ENCODE data around the gene PTPRA. TPM values are rescaled to one million over a fixed set of nuclear protein-coding genes. Genes with fewer than 3 reads are reported as not detected.
A peak's percentile ranks its signal among the peaks of the same experiment; 100 is the strongest.

Gene PTPRA
- polyA plus RNA-seq, 4 donors, result 89.8 to 113 (median 95.5) TPM

DNA sequence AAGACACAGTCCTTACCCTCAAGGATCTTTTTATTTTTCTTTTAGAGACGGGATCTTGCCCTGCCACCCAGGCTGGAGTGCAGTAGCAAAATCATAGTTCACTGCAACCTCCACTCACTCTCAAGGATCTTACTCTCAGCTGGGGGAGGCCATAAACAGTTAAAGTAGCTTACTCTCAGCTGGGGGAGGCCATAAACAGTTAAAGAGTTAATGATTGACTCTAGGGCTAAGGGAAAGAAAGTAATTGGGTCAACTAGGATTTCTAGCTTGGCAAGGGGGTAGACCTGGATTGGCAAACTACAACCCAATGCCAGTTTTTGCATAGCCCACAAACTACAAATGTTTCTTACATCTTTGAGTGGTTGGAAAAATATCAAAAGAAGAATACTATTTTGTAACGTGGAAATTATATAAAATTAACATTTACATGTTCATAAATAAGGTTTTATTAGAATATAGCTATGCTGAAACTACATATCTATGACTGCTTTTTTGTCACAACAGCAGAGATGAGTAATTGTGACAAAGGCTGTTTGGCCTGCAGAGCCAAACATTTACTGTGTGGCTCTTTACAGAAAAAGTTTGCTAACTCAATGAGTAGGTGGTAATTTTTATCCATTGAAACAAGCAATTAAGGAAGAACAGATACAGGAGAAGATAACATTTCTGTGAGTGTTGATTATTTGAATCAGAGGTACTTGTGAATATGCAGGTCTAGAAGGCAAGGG lies 46.4 kb downstream of the PTPRA start:
- peak in 1 of 4 donors; percentile 27 for DNase-seq (ENCODE audit: low read depth in 4 of 4, low spot score in 2 of 4)

DNA sequence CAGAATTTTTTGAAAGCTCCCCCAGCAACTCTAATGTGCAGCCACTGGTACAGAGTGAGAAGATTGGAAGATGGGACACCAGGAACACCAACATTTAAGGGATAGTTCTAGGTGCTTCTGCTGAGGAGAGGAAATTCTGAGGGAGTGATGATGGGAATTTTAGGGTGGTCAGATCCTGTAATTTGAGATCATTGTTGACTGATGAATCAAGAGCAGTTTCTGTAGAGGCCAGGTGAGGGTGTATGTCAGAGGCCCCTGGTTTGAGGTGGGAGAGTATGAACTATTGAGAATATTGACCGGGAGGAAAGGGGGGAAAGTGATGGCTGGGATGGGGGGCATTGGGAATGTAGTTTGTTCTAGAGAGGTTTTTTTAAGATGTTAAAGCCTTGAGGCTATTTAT lies 47.2 kb downstream of the PTPRA start:
- DNase-seq (ENCODE audit: low read depth in 4 of 4, low spot score in 2 of 4), result no peak

DNA sequence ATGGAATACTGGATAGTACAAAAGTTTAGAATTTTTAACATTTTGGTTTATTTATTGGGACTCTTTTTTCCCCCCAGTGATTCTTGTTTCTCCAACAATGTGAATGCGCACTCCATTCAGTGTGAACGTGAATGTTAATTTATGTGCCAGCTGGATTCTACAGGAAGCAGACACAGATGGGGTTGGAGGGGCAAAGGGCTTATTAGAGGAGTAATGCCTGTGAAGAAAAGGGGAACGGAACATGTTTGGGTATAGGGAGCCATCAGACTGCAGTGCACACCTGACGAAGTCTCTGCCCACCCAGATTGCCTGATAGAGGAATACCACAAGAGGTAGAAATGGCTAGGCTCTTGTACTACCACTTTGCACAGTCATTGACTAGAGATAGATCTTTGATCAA lies 48.2 kb downstream of the PTPRA start:
- DNase-seq (ENCODE audit: low read depth in 4 of 4, low spot score in 2 of 4), result no peak

DNA sequence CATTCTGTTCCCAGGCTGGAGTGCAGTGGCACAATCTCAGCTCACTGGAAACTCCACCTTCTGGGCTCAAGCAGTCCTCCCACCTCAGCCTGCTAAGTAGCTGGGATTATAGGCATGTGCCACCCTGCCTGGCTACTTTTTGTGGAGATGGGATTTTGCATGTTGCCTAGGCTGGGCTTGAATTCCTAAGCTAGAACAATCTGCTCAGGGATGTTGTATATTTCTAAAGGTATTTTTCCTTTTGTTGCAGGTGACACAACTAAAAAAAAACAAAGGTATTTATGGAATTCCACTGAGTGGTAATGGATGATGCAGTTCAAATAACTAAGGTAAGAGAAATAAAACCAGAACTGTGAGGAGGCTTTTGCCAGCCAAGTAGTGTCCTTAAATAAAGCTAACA lies 49.7 kb downstream of the PTPRA start:
- DNase-seq (ENCODE audit: low read depth in 4 of 4, low spot score in 2 of 4), result no peak

DNA sequence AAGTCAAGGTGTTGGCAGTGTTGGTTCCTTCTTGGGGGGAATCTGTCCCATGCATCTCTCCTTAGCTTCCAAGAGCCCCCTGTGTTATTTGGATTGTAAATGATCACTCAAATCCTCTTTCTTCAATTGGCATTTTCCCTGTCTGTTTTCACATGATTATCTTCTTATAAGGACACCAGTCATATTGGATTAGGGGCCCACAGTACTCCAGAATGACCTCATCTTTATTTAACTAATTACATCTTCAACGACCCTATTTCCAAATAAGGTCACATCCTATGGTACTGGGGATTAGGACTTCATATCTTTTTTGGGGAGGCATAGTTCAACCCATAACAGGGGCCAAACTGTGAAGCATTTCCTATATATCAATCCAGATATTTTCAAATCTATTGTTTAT lies 57.3 kb downstream of the PTPRA start:
- DNase-seq (ENCODE audit: low read depth in 4 of 4, low spot score in 2 of 4), result no peak

DNA sequence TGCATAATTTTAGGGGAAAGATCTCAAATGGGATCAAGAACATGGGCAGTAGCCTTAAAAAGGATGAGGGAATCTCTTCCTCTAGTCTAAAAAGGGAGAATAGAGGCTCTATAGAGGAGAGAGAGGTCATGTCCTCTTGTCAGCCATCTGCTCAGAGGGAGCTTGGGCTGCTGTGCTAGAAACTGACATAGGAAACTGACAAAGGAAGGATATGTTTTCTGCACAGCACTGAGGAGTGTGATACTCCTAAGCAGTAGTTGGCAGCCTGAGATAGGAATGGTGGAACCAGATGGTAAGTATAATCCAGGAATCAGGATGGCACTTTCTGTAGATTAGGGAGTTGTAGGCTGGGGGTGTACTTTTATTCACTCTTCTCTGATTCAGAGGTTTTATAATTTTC lies 59.2 kb downstream of the PTPRA start:
- DNase-seq (ENCODE audit: low read depth in 4 of 4, low spot score in 2 of 4), result no peak

DNA sequence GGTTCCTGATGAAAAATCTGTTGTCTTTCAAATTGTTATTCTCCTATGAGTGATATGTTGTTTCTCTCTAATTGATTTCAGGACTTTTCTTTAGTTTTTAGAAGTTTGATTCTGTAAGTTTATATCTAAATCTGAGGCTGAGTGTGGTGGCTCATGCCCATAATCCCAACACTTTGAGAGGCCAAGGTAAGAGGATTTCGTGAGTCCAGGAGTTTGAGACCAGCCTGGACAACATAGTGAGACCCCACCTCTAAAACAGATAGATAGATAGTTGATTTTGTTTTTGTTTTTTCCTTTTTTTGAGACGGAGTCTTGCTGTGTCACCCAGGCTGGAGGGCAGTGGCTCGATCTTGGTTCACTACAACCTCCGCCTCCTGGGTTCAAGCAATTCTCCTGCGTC lies 64.6 kb downstream of the PTPRA start:
- no peak for DNase-seq (ENCODE audit: low read depth in 4 of 4, low spot score in 2 of 4)

DNA sequence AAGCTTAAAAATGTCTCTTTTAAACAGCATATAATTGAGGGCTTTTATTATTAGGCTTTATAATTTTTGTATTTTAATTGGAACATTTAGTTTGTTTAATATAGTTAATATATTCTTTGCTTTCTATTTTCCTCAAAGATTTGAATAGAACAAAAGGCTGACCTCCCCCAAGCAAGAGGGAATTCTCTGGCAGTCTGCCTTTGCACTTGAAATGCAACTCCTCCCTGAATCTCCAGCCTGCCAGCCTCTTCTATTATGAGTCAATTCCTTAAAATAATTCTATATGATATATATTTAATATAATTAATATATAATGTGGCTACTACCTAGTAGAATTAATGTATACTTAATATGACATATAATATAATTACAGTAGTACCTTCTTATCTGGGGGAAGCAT lies 69.2 kb downstream of the PTPRA start:
- no peak for DNase-seq (ENCODE audit: low read depth in 4 of 4, low spot score in 2 of 4)

DNA sequence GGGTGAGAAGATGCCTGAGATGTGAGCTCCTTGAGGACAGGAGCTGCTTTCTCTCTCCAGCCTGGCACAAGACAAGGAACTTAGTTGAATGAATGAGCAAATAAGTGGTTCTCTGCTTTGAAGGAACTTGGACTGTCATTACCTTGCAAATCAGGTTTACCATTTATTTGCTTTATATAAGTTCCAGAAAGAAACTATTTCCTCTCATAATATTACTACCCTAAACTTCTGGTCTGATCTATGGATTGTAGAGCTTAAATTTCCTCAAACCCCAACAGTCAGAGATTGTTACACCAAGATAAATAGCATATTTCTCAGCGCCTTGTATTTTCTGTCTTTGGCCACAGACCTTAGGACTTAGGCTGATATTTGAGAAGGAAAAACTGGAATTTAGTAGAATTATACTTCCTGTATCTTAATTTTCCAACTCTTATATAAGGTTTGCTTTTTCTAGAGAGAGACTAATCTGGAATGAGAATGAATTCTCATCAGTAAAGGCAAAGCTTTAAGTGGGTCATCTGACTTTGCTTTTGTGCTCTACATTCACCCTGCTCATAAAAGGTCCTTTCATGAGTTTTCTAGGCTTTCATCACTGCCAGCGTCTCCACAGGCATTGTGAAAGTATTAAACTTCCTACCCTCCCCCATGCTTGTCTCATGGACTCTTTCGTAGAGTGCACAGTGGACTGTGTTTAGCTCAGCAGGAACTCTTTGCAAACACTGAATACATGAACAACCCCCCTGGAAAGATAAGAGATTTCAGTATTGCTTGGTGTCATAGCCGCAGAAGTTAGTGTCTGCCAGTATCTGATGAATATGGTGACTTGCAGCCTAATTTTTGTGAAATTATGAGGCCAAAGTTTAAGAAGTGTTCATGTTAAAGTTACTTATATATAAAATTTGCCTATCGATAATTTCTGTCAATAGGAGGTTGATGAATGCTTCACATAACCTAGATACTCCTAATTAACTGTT lies 74.0 kb downstream of the PTPRA start:
- DNase-seq (ENCODE audit: low read depth in 4 of 4, low spot score in 2 of 4), result no peak

DNA sequence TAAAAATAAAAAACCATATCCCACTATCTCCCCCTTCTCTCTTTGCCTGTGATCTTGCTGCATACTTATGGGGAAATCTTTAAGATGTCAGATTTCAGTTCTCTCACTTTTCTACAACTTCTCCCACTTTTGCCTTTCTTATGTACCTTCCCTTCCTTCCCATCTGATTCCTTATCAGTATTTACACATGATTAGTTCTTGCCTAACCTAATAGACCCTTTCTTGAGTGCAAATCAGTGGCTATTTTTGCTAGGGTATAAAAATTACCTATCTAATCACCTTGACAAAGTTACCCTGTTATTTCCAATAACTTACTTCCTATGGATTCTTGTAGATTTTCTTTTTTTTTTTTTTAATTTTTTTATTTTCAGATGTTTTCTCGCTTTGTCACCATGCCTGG lies 75.7 kb downstream of the PTPRA start:
- no peak for DNase-seq (ENCODE audit: low read depth in 4 of 4, low spot score in 2 of 4)

DNA sequence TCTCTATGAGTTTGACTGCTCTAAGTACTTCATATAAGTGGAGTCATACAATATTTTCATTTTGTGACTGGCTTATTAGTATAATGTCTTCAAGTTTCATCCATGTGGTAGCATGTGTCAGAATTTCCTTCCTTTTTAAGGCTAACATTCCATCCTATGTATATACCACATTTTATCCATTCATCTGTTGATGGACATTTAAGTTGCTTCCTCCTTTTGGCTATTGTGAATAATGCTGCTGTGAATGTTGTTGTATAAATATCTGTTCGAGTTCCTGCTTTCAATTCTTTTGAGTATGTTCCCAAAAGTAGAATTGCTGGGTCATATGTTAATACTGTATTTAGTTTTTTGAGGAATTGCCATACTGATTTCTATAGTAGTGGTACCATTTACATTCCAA lies 79.5 kb downstream of the PTPRA start:
- DNase-seq (ENCODE audit: low read depth in 4 of 4, low spot score in 2 of 4), result no peak

DNA sequence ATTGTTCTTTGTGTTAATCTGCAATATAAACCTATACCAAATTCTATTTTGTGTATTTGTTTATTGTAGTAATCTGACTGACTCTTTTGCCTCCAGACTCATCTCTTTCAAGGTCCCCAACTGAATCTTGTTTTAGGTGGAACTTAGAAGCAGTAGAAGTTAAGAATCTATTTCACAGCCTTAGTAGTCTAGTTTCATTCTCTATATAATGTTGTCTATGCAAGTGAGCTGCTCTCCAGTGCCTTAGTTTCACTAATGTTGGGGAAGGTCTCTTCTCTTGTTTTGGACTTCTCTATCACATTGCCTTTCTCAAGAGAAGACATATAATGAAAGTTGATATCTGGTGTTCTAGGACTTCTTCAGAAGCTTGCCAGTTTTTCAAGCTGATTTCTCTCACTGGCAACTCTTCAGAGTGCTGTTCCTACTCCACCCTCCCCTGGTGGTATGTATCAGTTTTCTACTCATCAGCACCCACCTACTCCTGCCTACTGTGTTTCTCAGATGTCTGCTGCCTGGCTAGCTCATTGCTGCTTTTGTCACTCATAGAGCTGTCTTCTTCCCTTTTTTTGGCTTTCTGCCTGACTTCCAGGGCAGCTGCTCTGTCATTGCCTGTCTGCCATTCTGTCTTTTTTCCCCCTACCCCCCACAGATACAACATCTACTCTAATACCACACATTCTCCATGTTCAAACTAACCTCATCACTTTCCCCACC lies 82.1 kb downstream of the PTPRA start:
- no peak for DNase-seq (ENCODE audit: low read depth in 4 of 4, low spot score in 2 of 4)

DNA sequence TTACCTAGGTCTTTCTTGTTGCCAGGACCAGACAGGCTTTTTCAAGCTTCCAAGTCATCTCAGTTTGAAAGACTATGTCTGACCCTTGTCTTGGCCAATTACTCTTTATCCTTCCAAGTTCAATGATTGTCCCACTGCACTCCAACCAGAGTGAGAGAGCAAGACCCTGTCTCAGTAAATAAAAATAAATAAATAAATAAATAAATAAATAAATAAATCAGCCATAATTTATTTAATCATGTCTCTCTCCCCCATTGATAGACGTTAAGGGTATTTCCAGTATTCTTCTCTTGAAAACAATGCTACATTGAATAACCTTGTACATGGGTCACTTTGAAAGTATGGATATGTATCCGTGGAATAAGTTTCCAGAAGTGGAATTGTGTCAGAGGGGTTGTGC lies 83.2 kb downstream of the PTPRA start:
- no peak for DNase-seq (ENCODE audit: low read depth in 4 of 4, low spot score in 2 of 4)

DNA sequence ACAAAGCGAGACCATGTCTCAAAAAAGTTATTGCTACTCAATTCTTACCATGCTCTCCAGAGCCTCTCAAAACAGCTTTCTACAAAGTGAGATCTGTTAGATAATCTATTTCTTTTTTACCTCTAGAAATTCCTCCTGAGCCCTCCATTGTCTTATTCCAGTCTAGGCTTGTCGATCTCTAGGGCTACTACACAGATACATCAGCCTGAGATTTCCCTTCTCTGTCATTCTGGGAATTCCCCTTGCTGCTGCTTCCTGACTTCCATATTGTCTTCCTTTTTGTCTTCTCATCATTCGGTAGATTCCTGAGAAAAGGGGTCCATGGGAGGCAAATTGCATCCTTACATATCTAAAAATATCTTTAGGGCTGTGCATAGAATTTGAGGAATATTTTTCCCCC lies 94.6 kb downstream of the PTPRA start:
- no peak for DNase-seq (ENCODE audit: low read depth in 4 of 4, low spot score in 2 of 4)

DNA sequence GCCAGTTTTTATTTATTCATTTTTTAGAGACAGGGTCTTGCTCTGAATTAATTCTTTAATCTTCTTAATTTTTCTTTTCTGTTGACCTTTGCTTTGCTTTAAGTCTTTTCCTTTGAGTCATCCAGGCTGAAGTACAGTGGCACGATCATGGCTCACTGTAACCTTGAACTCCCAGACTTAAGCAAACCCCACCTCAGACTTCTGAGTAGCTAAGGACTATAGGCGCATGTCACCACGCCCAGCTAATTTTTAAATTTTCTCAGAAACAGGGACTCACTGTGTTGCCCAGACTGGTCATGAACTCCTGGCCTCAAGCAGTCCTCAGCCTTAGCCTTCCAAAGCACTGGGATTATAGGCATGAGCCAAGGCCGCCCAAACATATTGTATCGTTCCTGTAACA lies 98.8 kb downstream of the PTPRA start:
- no peak for DNase-seq (ENCODE audit: low read depth in 4 of 4, low spot score in 2 of 4)

DNA sequence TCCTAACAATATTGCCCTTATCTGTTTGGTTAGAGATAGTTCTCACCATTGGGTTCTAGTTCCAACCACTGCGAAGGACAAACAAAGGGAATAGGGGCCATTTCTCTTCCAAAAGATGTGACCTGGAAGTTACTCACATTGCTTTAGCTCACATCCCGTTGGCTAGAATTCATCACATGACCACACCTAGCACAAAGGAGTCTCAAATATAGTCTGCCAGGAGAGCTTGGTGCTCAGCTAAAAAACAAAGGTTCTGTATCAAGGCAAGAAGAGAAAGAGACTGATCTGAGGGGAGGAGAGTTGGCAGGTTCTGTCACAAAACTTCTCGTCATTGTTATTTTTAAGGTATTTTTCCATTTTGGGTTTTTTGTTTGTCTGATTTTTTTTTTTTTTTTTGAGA lies 100.3 kb downstream of the PTPRA start:
- no peak for DNase-seq (ENCODE audit: low read depth in 4 of 4, low spot score in 2 of 4)

DNA sequence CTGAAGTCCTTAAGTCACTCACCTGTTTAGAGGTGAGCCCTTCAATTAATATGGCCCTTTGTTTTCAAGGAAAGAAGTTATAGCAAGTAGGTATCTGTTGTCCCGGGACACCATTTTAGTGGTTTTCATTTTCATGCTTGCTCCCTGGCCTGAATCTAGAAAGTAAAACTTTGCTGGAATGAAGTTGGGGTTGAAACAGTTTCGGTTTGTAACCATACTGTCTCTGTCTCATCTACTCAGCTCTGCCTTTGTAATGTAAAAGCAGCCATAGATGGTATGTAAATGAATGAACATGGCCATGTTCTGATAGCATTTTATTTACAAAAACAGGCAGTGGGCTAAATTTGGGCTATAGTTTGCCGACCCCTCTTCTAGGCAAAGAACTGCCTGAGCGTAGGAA lies 105.2 kb downstream of the PTPRA start:
- no peak for DNase-seq (ENCODE audit: low read depth in 4 of 4, low spot score in 2 of 4)

DNA sequence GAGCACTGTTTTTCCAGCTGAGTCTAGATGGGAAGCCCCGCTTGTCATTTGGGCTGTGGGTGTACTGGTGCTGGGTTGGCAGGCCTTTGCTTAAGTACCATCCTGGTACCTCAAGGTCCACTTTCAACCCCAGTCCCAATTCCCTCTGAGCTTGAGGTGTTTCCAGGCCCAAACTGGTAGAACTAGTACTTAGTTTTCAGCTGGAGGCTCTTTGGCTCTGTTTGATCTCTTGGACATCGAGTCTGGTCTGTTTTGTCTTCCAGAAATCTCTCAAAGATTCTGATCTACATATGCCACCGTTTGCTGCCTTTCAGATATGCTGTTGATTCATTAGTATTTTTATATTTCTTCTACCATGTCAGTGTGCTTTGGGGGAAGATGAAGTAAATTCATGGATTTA lies 108.4 kb downstream of the PTPRA start:
- DNase-seq (ENCODE audit: low read depth in 4 of 4, low spot score in 2 of 4), result no peak

DNA sequence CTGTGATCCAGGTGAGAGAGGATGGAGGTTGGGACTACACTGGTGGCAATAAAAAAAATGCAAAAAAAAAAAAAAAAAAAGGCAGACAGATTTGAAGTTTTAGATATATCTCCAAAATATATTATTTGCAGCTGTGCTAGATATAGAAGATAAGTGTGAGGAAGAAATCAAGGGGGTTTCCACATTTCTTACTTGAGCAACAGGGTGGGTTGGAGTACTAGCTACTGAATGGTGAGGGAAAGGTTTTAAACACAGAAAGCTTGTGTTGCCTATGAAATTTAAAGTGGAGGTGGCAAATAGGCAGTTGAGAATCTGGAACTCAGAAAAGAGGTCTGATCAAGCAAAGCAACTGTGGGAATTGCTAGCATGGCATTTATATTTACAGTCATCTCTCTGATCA lies 110.2 kb downstream of the PTPRA start:
- DNase-seq (ENCODE audit: low read depth in 4 of 4, low spot score in 2 of 4), result no peak

DNA sequence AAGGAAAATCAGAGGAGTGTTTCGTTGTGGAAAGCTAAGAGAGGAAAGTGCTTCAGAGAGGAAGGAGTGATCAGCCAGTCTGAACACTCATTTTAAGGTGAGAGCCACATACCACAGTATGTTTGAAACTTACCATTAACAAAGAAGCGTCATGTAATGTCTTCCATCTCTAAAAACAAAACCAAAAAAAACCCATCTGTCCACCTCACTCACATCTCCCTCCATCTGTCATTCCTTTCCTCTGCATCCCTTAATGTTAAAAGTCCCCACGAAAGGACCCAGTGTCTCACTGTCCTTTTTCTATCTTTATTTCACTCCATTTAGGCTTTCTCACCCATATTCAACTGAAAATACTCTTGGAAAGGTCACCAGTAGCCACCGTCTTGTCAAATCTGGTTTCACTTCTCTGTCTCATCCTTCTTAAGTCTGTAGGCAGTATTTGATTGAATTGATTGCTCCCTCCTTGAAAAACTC lies 110.8 kb downstream of the PTPRA start:
- no peak for DNase-seq (ENCODE audit: low read depth in 4 of 4, low spot score in 2 of 4)

DNA sequence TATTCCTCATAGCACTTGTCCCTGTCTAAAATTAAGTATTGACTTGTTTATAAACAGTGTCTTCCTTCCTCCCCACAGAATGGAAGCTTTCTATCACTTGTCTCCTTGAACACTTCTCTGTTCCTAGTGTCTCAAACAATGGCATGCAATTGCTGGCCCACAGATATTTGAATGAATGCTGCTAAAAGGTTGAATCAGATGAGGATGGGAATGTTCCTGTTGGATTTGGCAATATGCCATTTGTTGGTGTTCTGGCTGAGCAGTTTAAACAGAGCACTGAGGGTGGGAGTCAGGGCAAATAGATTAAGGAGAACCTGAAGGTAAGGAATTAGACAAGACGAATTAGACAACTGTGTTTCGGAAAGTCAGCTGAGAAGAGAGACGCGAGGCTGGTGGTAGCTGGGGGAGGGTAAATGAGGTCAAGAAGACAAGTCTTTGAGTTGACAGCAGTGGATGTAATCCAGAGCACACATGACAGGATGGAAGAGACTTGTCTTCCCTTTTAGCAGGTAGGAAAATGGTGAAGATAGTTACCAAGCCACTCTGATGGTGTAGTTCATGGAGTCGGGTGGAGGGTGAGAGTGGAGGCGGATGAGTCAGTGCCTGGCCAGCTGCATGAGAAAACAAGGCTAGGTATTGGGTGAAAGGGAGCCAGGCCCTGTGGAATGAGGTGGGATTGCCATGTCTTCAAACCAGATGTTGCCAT lies 111.8 kb downstream of the PTPRA start:
- no peak for DNase-seq (ENCODE audit: low read depth in 4 of 4, low spot score in 2 of 4)
